Activated CD4-positive, alpha-beta T cell treated with anti-CD3 and anti-CD28 coated beads for 48 hours (primary cell): Measurements from ENCODE around the gene CCDC9.
A peak's percentile ranks its signal among the peaks of the same experiment; 100 is the strongest.

ENCODE experiments used
- DNase-seq: peaks from one replicate; pipeline ENCODE4 v3.0.0-alpha.2; 2020

The CCDC9 gene

DNA sequence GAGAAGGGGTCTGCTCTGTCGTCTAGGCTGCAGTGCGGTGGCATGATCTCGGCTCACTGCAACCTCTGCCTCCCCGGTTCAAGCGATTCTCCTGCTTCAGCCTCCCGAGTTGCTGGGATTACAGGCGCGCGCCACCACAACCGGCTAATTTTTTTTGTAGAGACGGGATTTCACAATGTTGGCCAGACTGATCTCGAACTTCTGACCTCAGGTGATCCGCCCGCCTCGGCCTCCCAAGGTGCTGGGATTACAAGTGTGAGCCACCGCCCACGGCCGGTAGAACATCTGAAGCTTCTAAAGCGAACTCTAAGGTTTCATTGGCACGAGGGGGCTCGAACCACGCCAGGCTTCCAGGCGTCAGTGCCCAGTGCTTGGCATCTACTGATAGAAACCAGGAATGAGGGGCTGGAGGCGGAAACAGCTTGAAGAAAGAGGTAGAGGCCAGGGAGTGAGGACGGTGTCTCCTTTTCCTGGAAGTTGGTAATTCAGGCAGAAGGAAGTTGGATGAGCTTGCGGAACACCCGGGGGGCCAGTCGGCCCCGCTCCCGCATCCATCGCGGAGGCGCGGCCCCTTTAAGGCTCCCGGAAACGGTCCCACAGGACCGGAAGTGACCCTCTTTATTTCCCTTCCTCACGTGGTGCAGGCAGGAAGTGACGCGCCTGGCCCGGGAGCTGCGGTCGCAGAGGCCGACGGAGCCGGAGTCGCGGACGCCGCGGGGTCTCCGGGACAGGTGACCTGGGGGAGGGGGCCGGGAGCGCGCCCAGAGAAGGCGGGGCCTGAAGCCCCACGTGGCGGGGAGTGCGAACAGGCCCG lies at the start of gene CCDC9:
CCDC9 (plus strand) TSS at position 647 of the 814 bp plus-strand sequence. CDS start 1,876 bp downstream, outside the sequence.
- DNase-seq, result peak; percentile 98

DNA sequence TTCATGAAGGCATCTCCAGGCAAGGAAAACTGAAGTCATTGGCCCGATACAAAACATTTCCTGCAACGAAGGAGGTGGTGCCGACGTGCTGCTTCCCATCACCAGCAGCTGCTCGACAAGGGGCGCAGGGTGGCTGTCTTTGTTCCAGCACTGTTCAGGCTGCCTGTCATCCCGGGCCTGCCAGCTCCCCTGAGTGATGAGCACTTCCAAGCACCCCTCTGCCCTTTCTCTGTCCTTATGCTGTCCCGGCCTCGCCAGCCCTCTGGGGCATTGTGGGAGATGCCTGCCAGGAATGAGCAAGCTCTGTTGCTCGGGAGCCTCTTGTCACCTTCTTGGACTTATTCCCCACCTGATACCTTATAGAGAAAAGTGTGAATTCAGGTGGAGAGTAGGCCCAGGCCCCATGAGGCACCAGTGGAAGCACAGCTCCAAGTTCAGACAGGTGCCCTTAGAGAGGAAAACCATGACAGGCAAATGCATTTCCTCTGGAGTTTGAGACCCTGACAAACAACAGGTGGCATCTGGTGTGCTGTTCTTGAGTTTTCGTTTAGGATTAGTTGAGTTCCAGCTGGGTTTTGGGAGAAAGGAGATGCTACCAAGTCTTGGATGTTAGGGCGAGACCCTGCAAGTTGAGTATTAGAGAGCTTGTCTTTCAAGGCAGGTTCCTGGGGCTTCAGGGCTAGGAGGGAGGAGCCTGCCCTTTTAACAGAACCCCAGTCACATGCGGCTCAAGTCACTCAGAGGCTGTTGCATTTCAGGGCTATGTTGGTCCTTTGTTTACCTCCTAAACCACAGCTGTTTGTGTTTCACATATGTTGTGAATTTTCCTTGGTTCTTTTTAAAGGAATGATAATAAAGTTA lies 46.8 kb upstream of the CCDC9 start:
- no peak for DNase-seq

DNA sequence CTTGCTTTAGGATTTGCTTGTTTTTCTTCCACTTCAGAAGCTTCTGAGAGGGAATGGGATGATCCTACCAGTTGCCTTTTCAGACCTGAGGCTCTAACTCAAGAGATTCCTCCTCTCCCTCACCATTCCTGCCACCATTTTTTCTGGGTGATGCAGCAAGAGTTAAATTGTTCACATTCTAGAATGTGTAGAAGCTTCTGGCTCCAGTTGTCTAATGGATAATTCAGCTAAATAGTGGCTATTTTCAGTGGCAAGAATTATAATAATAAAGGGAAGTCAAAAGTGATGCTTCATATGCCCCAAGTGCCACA lies 46.2 kb upstream of the CCDC9 start:
- DNase-seq, result no peak

DNA sequence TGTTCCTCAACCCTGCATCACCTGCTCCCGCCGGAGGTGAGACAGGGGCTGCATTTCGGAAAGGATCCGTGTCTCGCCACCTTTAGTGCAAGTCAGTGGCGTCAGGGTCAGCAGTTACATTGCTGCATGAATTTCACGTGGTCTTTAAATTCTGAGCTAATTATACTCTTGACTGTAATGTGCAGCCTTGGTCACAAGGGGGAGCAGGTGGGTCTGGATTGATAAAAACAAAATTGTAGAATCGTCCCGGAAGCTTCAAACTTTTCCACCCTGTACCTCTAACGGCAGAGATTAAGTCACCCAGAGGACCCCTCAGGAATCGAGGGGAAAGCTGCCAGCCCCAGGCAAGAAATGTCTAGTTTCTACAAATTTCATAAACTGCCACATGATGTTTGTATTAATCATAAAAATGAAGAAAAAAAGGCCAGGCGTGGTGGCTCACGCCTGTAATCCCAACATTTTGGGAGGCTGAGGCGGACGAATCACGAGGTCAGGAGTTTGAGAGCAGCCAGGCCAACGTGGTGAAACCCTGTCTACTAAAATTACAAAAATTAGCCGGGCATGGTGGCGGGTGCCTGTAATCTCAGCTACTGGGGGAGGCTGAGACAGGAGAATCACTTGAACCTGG lies 45.5 kb upstream of the CCDC9 start:
- peak; percentile 86 for DNase-seq

DNA sequence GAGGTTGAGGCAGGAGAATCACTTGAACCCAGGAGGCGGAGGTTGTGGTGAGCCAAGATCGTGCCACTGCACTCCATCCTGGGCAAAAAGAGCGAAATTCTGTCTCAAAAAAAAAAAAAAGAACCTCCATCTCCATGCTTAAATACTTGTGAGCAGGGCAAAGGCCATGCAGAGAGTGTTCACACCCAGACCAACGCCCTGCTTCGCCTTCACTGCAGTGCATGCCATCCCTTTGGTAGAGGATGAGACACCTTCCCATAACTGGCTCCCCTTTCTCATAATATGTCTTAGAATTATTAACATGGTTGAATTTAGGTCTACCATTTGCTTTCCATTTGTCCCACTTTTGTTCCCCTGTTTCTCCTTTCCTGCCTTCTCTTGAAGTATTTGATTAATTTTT lies 40.7 kb upstream of the CCDC9 start:
- no peak for DNase-seq

DNA sequence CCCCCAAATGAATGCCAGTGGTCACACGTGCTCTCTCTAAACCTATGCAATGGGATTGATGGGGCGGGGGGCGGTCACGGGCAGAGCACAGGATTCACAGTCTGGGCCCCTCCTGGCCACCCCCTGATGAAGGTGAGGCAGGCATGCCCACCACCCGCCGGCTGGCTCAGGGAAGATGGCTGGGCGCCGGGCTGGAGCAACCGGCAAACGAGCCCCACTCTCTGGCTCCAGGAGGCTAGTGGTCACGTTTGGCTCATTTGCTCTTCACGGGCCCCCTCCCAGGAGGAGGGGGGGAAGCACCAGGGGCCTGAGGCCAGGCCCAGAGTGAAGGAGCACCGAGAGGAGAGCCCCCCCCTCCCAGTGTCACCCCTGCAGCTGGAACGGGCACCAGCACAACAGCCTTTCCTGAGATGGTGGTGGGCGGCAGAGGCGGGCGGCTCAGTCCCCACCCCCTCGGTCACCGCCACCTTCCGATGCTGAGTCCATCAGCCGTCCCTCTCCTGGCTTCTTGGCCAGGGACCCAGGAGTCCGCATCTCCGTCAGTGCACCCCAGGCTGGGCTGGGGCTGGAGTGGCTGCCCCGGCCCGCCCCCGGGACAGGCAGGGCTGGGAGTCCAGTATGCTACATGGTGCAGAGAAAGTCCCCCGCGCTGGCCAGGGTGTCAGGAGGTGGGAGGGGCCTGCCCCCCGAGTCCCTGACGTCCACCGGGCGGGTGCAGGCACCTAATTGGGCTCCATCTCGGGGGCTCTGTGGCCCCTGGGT lies 35.1 kb upstream of the CCDC9 start:
- no peak for DNase-seq

DNA sequence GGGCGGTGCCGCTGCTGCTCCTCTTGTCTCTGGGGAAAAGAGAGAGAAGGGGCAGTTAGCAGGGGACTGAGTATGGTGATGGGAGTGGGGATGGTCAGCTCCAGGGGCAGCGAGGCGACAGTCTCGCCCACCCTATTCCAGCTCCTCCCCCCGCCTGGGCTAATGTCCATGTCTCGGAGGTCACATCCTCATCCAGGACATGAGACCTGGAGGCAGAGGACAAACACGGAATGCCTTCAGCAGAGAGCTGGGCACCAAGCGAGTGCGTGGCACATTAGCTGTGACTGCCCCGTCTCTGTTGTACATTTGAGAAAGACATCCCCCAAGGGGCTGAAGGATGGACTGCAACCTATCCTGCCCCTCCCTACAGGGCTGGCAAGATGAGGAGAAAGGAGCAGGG lies 34.4 kb upstream of the CCDC9 start:
- DNase-seq, result no peak

DNA sequence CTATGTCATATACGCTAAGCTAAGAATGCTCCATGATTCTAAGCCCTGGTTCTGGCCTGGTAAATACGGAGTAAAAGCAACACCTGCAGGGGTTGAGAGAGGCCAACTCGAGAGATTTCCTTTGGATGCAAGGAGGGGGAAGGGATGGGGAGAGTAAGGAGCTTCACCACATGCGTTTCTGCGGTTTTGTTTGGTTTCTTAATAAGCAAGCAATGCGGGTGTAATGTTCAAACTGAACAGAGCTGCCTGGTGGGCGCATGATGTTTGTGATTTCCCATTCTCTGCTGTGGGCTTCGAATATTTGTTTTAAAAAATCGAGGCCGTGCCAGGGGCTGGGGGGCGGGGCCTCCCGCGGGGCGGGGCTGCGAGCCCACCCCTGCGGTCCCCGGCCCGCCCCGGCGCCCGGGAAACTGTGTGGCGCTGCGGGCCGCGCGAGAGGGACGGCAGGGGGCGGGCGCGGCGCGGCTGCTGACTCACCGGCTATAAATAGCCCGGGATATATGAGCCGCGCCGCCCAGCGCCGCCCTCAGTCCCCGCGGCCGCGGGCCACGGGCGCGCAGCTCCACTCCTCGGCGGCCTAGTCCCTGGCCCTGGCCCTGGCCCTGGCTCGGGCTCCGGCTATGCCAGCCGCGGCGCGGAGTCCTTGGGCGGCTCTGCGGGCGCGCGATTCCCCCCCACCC lies 30.4 kb upstream of the CCDC9 start:
- DNase-seq, result peak; percentile 88

DNA sequence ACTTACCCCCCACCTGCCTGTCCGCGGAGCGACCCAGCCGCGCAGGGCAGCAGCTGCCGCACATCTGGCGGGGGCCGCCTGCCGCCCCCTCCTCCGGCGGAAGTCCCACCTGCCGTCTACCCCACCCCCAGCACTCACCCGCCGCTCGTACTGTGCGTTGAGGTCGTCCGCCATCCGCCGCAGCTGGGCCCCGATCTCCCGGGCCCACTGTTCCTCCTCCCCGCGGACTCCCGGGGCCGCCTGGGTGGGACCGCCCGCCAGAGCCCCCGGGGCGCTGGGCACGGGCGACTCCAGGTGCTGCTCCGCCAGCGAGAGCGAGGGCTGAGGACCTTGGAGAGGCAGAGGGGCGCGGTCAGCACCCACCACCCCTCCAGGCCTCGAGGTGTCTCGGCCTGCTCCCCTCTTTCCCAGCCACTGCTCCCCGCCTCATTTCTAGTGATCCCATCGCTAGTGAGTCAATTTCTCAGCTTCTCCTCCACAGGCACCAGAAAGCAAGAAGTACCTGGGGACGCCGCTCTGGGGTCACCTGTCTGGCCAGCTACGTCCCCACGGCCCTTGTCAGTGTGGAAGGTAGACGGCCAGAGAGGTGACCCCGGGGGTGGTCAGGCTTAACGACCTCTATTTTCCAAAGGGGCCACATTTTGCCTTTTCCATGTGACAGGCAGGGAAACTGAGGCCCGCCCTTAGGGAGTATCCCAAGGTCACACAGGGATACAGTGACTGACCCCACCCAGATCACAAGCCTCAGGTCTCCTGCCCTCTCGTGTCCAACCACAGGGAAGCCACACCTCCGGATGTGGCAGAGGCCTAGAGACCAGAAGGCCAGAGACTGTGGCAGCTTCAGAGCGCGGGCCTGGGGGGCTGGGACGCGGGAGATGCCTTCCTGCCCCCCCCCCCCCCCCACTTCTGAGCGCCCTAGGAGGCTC lies 29.6 kb upstream of the CCDC9 start:
- DNase-seq, result peak; percentile 55

DNA sequence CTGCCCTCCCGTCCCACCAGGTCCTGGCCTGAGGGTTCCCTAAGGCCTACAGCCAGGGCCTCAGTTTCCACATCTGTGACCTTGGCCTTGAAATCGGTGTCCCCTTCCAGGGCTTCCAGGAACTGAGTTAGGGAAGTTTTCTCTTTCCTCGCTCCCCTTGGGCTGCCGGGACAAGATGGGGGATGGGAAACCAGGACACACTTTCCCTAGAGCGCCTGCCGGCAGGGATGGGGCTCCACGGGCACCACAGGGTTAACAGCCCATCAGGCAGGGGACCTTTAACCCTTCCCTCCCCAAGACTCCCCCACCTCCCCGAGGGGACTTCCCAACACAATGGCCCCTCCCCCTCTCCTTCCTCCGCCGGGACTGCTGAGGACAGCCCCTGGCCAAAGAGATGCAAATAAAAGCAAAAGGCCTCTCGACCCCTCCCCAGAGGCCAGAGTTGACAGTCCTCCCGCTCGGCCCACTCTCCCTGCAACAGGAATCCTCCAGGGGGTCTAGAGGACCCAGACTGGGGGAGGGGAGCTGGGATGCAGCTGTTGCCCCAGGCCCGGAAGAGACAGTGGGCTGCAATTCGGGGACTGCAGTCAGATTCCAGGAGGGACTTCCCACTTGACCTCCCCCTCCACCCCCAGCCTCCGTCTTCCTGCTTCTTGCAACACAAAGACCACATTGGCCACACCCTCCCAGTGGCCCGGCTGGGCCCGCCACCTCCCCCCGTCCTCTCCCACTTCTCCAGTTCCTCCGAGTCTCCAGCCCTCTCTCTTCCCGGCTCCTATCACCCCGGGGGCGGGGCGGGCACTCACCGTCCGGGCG lies 28.8 kb upstream of the CCDC9 start:
- peak; percentile 56 for DNase-seq

DNA sequence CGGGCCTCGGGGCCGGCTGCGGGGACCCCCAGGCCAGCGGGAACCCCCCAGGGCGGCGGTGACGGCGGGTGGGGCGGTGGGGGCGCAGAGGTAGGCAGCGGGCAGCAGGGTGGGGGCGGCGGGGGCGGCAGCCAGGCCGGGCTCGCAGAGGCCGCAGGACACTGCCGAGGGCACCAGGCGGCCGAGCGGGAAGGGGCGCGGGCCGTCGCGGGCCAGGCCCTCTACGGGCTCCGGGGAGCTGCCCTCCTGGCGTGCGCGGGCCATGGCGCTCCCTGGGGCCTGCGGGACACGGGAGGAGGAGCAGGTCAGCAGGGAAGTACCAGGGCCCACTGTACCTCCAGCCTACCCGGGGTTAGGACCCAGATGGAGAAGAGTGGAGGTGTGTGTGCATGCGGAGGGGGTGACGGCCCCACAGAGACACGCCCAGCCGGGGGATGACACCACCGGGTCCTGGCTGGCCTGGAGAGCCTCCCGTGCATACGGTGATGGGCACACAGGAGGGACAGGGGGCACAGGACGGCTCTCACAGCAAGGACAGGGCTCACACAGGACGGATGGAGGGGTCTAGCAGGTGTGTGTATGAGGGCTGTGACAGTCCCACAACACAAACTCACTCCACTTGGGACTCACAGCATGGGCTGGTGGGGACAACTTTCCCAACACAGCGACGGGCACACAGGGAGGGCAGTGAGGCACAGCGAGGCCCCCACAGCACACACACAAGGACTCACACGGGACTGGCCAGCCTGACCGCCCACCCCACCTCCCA lies 28.0 kb upstream of the CCDC9 start:
- peak; percentile 60 for DNase-seq

DNA sequence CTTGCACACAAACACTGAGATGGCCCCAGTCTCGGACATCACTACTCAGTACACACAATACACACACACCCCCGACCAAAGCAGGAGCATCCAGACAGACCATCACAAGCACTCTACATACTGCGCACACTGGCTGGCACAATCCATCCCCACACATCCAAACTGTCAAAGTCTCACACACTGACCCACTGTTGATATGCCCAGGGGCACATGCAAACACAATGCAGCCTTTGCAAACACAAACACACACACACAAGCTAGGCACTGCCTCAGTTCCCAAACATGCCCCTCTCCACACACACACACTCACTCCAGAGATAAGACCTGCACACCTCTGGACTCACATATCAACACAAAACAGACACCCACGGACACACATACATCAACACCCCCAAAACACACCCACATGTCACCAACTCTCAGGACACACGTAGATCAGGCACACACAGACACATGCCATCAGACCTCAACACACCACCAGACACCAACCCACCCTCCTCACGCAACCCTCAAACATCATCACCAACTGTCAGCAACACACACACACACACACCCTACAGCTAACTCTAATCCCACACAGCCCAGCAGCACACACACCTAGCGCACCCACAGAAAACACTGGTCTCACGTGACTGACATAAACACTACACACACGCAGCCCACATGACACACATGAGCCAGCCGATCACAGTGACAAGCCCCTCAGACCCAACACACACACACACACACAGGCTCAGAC lies 27.2 kb upstream of the CCDC9 start:
- peak; percentile 23 for DNase-seq

DNA sequence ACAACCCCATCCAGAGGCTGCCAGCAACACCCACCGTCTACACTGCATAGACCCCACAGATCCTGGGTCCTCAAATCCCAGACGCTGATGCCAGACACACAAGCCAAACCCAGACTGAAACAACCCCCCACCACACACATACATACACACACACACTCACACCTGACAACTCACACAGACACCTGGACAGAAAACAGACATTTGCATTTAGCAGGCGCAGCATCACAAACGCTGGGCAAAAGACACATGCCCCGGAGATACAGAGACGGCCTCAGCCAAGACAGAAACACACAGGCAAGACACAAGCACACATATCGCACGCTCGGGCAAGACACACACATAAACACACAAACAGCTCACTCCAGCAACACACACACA lies 26.7 kb upstream of the CCDC9 start:
- no peak for DNase-seq

DNA sequence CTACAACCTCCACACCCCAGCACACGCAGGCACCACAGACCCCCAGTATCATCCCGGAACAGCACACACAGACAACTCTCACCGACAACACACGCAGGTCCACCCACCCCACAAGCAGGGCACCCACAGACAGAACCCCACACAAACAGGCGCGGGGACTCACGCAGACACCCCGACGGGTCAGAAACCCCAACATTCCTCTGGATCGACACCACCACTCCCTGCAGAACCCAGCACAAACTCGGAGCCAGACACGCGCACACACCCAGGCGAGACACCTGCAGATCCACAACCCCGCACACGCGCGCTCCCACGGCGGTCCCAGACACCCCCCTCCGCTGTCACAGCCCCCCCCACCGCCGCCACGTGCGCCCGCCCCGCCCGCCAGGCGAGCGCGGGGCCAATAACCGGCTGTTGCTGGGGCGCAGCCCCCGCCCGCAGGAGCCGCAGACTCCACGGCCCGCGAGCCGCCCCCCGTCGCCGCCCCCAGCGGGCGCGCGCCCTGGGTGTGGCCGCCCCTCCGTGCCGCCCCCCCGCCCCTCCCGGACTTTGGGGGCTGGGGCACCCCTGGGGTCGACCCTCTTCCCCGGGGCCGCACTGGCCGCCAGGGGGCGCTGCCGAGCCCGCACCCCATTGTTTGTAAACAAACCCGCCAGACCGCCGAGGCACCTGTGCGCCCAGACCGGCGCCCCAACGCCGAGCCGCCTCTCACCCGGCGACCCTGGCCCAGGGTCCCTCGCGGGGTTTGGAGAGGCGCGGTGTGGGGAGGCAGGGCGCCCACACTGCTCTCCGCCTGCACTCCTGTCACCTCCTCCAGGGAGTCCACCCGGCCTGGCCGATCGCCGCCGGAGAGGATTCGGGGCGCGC lies 26.0 kb upstream of the CCDC9 start:
- DNase-seq, result peak; percentile 86

DNA sequence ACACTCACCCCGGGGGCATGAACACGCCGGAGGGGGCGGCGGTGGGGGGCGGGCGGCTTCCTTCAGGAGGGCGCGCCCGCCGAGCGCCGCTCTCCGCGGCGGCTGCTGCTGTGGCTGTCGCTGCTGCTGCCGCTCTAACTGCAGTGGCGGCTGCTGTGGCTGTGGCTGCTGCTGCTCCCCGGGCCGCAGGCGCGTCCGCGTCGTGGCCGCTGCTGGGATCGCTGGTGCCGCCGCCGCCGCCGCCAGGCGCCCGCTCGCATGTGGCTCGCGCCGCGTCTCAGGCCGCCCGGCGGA lies 25.5 kb upstream of the CCDC9 start, which contains the start of gene BBC3:
BBC3 (minus strand) TSS at position 279 of the 294 bp plus-strand sequence. CDS start 2,768 bp downstream, outside the sequence.
- DNase-seq, result no peak

DNA sequence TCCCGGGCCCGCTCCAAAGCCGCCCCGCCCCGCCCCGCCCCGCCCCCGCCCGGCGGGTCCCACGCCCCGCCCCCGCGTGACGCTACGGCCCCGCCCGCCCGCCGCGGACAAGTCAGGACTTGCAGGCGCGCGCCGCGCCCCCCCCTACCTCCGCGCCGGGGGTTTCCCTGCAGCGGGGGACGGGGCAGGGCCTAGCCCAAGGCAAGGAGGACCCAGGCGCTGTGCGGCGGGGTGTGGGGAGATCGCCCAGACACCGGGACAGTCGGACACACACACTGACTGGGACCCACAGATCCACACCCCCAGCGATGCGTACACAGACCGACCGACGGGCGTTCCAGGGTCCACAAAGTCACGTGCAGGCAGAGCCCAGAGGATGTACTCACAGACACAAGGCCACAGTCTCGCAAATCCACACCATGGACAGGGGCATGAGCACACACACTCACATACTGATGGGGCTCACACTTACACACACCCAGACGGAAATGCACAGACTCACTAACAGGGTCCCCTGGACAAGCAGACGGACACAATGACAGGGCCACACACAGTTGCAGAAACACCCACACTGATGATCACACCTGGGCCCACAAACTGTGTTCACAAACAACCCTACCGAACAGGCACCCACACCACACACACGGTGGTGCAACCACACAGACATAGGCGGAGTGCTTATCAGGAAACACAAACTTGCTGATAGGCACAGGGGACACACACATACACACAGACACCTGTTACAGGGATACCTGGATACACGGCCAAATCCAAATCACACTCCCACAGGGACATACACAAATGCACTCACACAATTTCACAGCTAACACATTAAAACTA lies 24.9 kb upstream of the CCDC9 start:
- DNase-seq, result peak; percentile 88
